Stimulated activated CD8-positive, alpha-beta memory T cell treated with anti-CD3 and anti-CD28 coated beads, Interleukin-15, amount 100 ng/mL, for 24 hours (primary cell): ENCODE measurements around the gene HTR7.
"Not testable (repeated sequence)": the region's sequence is repeated elsewhere in the genome, so short reads cannot be mapped to it uniquely, and the experiment has no call there.

ENCODE experiments used
- DNase-seq: peaks from one replicate; pipeline ENCODE4 v3.0.0-alpha.2; 2020; ENCODE audit warnings: low read depth

Gene HTR7

GRCh38 chr10:90857635-90858460, at the start of gene HTR7:
TSS of gene HTR7 (minus strand) at chr10:90858039. CDS start at chr10:90857671, 368 bp downstream.
- DNase-seq: peak; percentile 27

GRCh38 chr10:90906596-90906995, 48.8 kb upstream of the HTR7 start:
- no peak for DNase-seq

- no peak for DNase-seq
Observed at GRCh38 chr10:90905925-90906324, 48.1 kb upstream of the HTR7 start.

- DNase-seq: not testable (repeated sequence)
Observed at GRCh38 chr10:90896916-90897315, 39.1 kb upstream of the HTR7 start.

- no peak for DNase-seq
Observed at GRCh38 chr10:90893190-90893589, 35.4 kb upstream of the HTR7 start.

GRCh38 chr10:90890347-90890746, 32.5 kb upstream of the HTR7 start:
- DNase-seq: no peak

GRCh38 chr10:90889636-90890035, 31.8 kb upstream of the HTR7 start:
- no peak for DNase-seq

- DNase-seq: no peak
Observed at GRCh38 chr10:90888387-90888786, 30.5 kb upstream of the HTR7 start.

- no peak for DNase-seq
Observed at GRCh38 chr10:90887555-90887954, 29.7 kb upstream of the HTR7 start.

- no peak for DNase-seq
Observed at GRCh38 chr10:90885176-90885575, 27.3 kb upstream of the HTR7 start.

GRCh38 chr10:90884431-90884830, 26.6 kb upstream of the HTR7 start:
- DNase-seq: no peak

- DNase-seq: not testable (repeated sequence)
Observed at GRCh38 chr10:90880059-90880719, 22.4 kb upstream of the HTR7 start.

- DNase-seq: no peak
Observed at GRCh38 chr10:90879062-90879461, 21.2 kb upstream of the HTR7 start.

- no peak for DNase-seq
Observed at GRCh38 chr10:90872648-90873020, 14.8 kb upstream of the HTR7 start.

GRCh38 chr10:90871766-90872647, 14.2 kb upstream of the HTR7 start, which contains the start of gene RPP30:
TSS of gene RPP30 (plus strand) at chr10:90871974. CDS start at chr10:90871987, 13 bp downstream.
- DNase-seq: peak; percentile 64

- DNase-seq: no peak
Observed at GRCh38 chr10:90871279-90871765, 13.5 kb upstream of the HTR7 start.

- DNase-seq: no peak
Observed at GRCh38 chr10:90866050-90866598, 8.3 kb upstream of the HTR7 start.

GRCh38 chr10:90865401-90865800, 7.6 kb upstream of the HTR7 start:
- DNase-seq: no peak

- DNase-seq: no peak
Observed at GRCh38 chr10:90862908-90863514, 5.2 kb upstream of the HTR7 start.

- DNase-seq: no peak
Observed at GRCh38 chr10:90860790-90861189, 3.0 kb upstream of the HTR7 start.

- no peak for DNase-seq
Observed at GRCh38 chr10:90859321-90859751, 1.5 kb upstream of the HTR7 start.
